A673 (cell line): ENCODE data around the gene ARHGAP24.

Source experiments
- CTCF ChIP-seq: fragments of 300-800, 200-600 bp; sonication (generic); conservative IDR thresholded peaks from 2 replicates; pipeline ENCODE4 v1.5.1; 2017; ENCODE audit warnings: low read depth, mild to moderate bottlenecking, antibody characterized with exemption, low read length, moderate library complexity, mixed read lengths
- EZH2 ChIP-seq: fragments of 200-600 bp; sonication (generic); IDR thresholded peaks from 2 replicates; pipeline ENCODE4 v1.6.1; 2017; ENCODE audit warnings: borderline replicate concordance, low read depth, mild to moderate bottlenecking, mixed read lengths, antibody characterized with exemption, low read length; ENCODE audit not compliant: poor library complexity, severe bottlenecking

GRCh38 chr4:85740431-85740861, 265.5 kb downstream of the ARHGAP24 start:
- TF ChIP-seq CTCF, result no peak
- TF ChIP-seq EZH2, result no peak
